OCI-M2 (cell line): ENCODE data around the gene AP1M1.

ENCODE experiments used
- DNase-seq: peaks from one replicate; lab custom pipeline; 2025; ENCODE audit not compliant: unreplicated experiment; lab: John Stamatoyannopoulos, UW

AP1M1 gene

DNA sequence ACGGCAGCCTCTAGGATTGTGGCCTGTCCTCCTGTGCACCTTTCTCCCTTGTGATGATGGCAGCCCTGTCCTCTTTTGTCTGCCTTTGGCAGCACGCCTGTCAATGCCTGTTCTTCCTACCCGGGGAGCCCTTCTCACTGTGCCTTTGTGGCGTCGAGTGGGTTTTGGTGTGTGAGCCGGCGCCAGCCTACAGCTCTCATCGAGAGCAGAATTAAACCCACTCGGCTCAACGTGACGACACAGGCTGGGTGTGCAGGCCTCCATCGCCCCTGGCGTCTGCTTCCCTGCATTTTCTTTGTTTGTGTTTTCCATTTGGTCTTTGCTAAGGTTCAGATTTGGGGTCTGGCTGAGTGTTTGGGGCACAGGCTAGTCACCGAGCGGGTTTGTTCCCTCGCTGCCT lies 34.4 kb downstream of the AP1M1 start:
- no peak for DNase-seq

DNA sequence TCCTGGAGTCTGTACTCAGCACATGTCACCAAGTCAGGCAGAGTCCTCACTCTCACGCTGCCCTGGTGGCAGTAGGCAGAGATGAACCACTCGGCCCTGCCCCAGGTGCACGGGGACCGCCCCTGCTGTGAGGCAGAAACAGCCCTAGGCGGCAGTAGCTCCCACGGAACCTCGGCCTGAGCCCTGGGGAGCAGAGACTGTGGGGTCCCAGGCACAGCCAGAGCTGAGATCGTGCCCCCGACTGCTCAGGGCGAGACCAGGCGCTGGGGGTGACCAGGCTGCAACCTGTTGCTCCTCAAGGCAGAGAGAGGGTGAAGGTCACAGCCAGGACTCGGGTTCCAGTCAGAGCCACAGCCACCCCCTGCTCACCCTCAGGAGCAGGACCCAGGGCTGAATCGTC lies 34.9 kb downstream of the AP1M1 start:
- DNase-seq, result no peak

DNA sequence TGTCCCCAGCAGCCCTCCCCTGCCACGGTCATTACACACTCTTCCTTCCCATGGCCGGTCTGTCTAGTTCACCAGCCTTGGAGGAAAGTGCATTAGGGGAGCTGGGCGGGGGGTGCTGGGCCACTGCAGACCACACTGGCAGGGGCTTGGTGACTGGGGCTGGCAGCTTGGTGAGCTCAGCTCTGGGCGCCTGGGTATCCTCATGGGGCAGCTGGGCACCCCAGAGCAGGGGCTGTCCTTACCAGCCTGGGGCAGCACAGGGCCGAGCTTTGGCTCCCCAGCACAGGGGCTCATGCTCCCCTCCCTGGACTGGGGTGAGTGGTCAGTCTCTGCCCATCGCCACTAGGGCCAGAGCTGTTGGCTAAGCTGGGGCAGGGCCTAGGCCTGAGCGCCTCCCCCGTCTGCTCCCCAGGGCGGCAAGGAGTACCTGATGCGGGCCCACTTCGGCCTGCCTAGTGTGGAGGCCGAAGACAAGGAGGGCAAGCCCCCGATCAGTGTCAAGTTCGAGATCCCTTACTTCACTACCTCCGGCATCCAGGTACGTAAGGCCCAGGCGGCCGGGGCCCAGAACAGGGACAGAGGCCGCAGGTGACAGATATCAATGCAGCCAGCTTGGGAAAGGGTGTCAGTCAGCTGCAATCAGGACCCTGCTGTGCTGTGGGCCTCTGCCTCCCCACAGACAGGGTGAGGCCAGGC lies 35.5 kb downstream of the AP1M1 start:
- DNase-seq, result no peak

DNA sequence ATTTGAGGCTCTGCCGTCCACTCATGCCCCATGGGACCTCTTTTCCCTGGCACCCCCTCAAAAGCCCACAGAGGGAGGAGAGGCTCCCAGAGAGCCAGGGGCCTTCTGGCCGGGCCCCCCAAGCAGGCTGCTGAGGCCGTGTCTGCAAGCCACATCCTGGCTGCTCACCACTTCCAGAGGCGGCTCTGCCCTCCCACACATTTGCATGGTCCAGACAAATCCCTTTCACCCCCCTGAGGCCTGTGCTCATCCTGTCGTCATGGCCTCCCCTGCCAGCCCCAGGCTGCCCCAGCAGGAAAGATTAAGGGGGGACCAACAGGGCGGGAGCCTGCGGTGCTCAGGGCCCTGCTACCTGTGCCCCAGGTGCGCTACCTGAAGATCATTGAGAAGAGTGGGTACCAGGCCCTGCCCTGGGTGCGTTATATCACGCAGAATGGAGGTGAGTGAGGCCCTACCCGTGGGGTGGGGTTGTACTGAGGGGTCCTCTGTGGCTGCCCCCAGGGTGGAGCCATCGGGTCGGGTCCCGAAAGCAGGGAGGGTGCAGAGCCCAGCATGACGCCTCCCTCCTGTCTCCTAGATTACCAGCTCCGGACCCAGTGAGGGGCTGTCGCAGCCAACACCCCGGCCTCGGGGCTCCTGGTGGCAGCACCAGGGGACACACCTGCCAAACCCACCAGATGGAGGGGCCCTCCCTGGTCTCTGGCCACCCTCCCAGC lies 36.3 kb downstream of the AP1M1 start:
- DNase-seq, result no peak

DNA sequence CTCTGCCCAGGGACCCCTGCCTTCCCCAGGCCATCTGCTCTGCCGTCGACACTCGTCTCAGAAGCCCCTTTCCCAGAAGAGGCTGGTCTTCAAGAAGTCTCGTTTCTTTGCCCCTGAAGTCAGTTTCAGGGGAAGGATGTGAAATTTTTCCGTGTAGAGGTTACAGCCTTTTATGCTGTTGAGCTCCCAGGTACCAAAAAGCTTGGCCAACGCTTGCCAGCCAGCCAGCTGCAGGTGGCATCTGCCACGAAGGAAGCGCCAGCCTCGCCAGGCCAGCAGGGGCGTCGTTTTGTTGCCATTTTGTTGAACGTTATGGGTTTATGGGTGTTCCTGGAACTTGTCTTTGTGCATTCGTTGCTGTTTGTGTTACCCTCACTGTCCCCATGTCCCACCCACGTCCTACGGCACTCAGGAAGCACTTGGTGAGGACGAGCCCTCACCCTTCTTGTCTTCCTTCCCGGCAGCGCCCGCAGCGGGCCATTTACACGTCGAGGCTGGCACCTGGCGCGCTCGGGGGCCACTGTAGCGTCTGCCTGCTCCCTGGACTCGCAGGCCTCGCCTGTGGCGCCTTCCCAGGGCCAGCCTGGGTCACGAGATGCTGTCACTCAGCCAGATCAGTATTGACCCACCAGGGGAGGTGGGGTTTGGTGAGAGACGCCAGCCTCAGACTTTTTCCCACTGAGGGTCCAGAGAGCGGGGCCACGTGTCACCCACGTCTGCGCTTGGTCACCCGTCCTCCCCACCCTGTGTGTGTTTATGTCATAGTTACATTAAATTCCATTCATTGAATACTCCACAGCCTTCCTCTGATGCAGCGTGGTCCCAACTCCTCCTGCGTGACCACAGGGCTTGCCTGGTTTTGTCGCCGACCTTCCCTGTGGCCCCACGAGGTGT lies 37.1 kb downstream of the AP1M1 start:
- no peak for DNase-seq

DNA sequence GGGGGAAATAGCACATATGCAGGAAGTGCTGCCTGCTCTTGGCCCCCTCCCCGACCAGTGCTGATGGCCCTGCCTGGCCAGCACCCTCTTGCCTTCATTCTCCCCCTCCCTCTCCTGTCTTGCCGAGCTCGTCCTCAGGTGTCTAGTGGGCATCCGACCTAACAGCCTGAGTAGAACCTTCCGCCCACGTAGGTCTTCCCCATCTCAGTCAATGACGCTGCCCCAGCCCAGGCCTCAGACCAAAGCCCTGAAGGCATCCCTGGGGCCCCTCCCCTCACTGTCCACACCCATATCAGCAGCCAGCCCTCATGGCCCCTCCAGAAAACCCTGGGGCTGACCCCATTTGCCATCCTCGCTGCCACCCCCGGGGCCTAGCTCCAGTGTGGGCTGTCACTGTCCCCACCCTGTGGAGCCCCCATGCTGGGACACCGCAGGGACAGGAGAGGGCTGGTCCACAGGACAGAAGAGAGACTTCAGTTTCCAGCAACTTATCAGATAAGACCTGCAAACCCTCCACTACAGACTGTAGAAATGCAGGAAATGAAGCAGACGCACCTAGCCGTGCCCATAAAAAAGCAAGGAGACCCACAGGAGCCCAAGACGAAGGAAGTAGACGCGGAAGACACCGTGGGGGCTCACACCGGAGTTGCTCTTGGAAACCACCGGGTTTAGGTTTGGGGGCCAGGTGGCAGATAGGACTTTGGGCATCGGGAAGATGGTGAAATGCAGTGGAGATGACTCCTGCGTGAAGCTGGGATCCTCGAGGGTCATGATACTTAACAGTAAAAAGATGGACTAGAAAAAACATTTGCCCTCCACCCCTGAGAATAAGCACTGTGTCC lies 38.3 kb downstream of the AP1M1 start:
- DNase-seq, result no peak

DNA sequence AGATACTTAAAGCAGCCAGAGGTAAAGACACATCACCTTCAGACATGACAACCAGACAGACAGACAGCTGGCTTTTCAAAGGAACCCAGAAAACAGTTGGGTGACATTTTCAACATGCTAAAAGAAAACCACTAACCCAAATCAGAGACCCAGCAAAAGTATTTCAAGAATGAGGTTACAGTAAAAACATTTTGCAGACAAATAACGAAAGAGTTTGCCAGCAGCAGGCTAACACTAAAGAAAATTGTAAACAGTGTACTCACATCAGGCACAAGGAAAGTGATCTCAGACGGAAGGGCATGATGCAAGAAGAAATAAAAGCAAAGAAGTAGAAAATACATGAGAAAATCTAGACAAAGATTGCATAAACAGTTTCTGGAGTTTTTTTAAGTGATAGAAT lies 46.4 kb downstream of the AP1M1 start:
- DNase-seq, result no peak

DNA sequence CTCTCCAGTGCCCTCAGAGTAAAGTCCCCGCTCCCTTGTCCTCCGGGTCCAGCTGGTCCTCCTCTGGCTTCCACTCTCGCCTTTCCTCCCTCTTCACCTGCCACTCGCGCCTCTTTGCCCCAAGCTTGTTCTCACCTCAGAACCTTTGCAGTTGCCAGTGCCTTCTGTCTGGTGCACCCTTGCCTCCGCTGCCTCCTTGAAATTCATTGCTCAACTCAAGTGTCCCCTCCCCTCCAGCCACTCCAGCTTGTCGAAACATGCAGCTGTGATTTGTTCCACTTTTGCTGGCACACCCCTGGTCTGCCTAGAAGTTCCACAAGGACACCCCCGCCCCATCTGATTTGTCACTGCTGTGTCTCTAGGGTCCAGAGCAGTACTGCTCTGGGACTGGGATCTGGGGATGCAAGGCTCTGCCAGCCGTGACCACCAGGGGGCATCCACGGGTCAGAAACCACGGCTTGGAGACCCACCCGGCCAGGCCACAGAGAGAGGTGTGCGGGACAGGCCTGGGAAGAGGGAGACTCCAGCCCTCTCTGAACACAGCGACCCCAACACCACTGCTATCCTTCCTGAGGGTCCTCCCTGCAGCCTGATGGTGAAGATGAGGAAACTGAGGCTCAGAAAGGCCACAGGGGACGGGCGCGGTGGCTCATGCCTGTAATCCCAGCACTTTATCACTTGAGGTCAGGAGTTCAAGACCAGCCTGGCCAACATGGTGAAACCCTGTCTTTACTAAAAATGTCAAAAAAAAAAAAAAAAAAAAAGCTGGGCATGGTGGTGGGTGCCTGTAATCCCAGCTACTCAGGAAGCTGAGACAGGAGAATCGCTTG lies 49.9 kb downstream of the AP1M1 start:
- DNase-seq, result peak; percentile 72

DNA sequence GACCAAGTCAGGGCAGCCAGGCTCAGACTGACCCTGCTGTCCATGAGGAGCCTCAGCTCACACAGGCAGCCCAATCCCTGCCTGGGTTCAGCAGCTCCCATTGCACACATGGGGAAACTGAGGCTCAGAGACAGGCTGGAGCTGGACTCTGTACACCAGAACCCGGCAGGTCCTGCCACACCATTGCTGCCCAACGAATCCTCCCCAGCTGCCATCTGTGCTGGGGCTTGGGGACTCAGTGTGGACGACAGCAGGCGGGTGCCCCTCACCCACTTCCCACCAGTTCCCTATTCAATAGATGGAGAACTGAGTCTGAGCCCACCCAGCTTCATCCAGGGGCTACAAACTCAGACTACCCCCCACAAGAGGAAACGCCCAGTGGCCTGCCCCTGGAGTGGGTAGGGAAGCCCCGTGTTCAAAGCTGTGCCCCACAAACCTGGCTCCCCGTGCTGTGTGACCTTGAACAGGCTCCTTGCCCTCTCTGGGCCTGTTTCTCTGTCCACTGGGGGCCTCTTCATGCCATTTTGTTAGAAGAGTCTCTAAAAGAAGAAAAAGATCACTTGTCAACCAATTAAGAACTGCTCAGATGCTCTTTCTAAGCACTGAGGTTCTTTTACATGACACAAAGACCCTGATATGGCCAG lies 50.8 kb downstream of the AP1M1 start:
- no peak for DNase-seq

DNA sequence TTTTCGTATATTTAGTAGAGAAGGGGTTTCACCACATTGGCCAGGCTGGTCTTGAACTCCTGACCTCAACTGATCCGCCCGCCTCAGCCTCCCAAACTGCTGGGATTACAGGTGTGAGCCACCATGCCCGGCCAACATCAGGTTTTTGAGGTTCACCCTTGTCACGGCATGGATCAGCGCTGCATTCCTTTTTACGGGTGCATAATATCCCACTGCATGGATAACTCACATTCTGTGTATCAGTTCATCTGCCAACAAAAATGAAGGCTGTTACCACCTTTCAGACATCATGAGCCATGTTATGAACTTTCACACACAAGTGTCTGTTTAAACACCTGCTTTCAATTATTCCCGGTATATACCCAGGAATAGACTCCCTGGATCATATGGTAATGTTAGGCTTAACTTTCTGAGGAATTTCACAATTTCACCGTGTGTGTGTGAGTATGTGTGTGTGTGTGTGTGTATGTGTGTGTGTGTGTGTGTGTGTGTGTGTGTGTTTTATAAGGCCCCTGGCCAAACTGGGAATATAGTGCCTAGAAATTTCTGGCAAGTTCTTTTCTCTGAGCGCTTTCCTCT lies 52.2 kb downstream of the AP1M1 start:
- no peak for DNase-seq

DNA sequence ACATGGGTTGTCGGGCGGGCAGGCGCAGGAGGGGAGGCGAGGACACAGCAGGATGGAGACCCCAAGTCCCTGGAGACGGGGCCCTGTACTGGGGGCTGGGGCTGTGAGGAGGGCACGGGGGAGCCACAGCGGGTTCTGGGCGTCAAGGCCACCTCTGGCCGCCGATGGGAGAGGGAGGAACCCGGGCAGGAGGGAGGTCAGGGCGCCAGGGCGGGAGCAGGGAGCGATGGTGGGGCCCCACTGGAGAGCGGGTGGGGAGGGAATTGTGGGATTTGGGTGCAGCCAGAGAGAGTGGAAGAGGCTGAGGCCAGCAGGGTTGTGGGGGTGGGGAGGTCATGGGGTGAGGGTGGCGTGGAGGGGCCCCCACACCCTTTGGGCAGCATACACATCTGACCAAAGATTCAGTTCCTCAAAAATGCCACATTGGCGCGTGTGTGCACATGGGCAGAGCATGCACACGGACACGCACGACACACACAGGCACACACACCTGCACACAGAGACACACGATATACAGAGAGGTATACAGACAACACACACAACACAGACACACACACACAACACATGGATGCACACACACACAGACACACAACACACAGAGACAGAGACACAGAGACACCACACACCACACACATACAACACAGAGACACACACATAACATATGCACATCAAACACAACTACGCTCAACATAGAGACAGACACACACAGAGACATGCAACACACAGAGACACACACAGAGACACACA lies 54.9 kb downstream of the AP1M1 start:
- DNase-seq, result no peak

DNA sequence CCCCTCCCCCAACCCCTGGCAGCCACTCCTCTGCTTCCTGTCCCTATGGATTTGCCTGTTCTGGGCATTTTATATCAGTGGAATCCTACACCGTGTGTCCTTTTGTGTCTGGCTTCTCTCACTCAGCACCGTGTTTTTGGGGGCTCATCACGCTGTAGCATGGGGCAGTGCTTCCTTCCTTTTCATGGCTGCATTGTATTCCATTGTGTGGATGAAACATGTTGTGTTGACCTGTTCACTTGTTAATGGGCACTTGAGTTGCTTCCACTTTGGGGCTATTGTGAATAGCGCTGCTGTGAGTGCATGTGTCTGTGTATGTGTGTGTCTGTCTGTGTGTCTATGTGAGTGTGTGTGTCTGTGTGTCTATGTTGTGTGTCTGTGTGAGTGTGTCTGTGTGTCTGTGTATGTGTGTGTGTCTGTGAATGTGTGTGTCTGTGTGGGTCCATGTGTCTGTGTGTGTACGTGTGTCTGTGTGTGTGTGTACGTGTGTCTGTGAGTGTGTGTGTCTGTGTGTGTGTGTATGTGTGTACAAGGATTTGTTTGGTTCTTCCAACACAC lies 57.2 kb downstream of the AP1M1 start:
- no peak for DNase-seq

DNA sequence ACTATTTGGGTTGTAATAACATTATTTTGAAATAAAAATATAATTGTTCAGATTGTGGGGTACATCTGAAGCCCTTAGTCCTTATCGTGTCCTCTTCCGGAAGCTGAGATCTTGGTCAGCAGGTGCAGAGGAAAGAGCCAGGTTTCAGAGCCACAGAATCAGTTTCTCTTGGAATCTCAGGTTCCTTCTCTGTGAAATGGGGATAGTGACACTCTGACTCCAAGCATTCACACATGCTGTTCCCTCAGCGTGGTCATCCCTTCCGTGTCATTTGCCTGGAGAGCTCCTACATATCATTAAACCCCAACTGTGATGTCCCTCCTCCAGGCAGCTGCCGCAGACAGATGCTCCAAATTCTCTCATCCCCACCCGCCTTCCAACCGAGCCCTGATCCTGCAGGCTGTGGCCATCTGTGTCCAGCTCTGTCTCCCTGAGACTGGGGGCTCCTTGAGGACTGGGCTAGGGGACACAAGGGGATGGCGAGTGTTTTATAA lies 59.8 kb downstream of the AP1M1 start:
- DNase-seq, result no peak

DNA sequence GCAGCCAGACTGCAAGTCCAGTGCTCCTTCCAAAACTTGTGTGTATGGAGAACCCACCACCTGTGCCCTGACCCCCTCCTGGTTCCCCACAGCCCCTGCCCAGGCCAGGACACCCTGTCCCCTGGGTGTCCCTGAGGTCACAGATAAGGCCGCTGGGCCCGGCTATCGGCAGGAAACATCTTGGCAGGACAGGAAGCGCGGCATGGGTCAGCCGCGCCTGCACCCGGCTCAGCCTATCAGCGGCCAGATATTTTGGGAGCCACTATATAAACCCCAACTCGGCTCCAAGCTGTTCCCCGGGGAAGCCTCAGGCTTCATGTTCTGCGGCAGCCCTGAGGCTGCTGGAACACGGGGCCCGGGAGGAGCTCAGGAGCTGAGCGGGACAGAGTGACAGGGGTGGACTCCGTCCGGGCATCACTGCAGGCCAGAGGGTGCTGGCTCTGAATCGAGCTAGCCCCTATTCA lies 60.8 kb downstream of the AP1M1 start:
- peak; percentile 85 for DNase-seq

DNA sequence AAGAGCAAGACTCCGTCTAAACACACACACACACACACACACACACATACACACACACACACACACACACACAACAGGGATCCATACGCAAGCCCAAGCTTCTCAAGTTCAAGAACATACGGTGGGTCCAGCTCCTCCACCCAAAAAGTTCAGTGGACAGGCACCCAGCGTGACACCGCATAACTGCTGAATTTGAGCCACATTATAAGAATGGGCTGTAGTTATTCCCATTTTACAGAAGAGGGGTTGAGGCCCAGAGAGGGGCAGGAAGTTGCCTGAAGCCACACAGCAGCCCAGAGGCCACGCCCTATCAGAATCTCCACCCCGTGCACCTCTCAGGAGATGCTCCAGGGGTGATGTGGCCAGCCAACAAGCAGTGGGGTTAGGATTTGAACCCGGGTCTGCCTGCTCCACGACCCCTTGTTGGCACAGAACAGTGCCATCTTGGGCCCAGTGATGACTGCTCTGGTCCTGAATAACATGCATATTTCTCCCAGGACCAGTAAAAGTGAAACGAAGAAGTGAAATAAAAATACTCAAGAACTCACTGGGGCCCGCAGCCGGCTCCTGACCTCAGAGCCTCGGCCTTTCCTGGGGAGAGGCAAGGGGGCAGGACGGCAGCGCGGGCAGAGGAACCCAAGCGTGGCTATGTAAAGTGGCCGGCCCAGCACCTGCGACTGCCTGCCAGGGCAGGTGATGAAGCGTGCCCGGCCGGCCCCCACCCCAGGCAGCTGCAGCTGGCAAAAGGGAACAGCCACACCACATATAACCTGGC lies 61.9 kb downstream of the AP1M1 start:
- no peak for DNase-seq

DNA sequence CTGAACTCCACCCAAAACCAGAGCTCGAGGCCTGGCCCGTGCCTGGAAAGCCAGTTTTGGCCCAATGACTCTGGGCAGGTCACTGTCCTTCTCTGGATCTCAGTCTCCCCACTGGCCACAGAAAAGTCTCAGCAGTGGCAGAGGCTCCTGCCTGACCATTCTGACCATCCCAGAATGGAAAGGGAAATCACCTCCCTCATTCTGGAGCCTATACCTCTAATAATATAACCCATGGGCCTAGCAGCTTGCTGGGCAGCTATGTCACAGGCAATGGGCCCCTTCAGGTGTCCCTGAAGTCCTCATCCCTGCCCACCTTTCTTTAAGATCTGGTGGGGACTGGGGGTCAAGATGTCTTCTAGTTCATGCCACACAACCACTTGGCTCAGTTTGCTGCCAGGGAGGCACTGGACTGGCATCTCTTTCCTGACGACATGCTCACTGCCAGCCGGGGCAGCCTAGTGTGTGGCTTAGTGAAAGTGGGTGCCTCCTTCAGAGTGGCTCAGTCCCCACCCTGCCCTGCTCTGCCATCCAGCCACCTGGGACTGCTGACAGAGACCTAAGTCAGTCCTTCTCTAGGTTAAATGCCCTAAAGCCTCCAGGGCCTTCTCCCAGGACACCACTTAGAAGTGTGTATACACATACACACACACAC lies 62.6 kb downstream of the AP1M1 start:
- DNase-seq, result no peak

DNA sequence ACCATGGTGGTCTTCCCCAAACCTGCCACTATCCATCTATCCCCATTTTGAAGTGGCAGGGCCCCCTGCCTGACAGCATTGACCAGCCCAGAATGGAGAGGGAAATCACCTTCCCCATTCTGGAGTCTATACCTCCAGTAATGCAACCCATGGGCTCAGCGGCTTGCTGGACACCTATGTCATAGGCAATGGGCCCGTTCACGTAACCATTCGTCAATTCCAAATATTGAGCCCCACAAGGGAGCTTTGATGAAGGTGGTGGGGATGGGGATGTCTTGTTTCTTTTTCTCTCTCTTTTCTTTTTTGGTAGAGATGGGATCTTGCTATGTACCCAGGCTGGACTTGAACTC lies 63.1 kb downstream of the AP1M1 start:
- DNase-seq, result no peak
